Fibroblast of lung (primary cell): Measurements from ENCODE around the gene PON1. TPM values are rescaled to one million over a fixed set of nuclear protein-coding genes. Genes with fewer than 3 reads are reported as not detected.
A peak's percentile ranks its signal among the peaks of the same experiment; 100 is the strongest.

Source experiments
- DNase-seq, 2 donors: peaks; one replicate each; pipeline versions ENCODE4 v3.0.0 to v3.0.0-alpha.2; 2010; ENCODE audit warnings: low read depth in 2 of 2
- H2AFZ ChIP-seq: 2 replicates; pipeline ENCODE4 v1.5.1; 2012; ENCODE audit warnings: low read length, control low read depth, inconsistent platforms
- H3K27ac ChIP-seq: 2 replicates; pipeline ENCODE4 v1.5.1; 2011; ENCODE audit warnings: low read length, control low read depth; ENCODE audit not compliant: insufficient read depth
- H3K27me3 ChIP-seq: 2 replicates; pipeline ENCODE4 v1.5.1; 2011; ENCODE audit warnings: mild to moderate bottlenecking, low read length; ENCODE audit not compliant: control insufficient read depth, insufficient read depth
- H3K36me3 ChIP-seq: 2 replicates; pipeline ENCODE4 v1.5.1; 2011; ENCODE audit warnings: low read length; ENCODE audit not compliant: control insufficient read depth, insufficient read depth
- H3K4me1 ChIP-seq: 2 replicates; pipeline ENCODE4 v1.5.1; 2011; ENCODE audit warnings: low read length; ENCODE audit not compliant: control insufficient read depth, insufficient read depth; ENCODE audit errors: extremely low read depth
- H3K4me2 ChIP-seq: 2 replicates; pipeline ENCODE4 v1.5.1; 2011; ENCODE audit warnings: low read length, control low read depth; ENCODE audit not compliant: insufficient read depth; ENCODE audit errors: extremely low read depth
- H3K4me3 ChIP-seq, 4 experiments: fragments of 200-600 bp in 1 of 4; sonication (generic) in 1 of 4; replicated peaks in 1 of 4; 2 replicates each; pipeline ENCODE4 v1.5.1; 2011 to 2016; ENCODE audit warnings: low read length in 4 of 4, low read depth in 3 of 4, mild to moderate bottlenecking in 3 of 4, control low read depth in 2 of 4, inconsistent platforms in 1 of 4, mixed read lengths in 1 of 4; ENCODE audit not compliant: insufficient read depth in 1 of 4; ENCODE audit errors: control extremely low read depth in 1 of 4
- H3K79me2 ChIP-seq: 2 replicates; pipeline ENCODE4 v1.5.1; 2012; ENCODE audit warnings: mild to moderate bottlenecking, low read length, inconsistent platforms; ENCODE audit not compliant: control insufficient read depth, insufficient read depth
- H3K9ac ChIP-seq: 2 replicates; pipeline ENCODE4 v1.5.1; 2011; ENCODE audit warnings: mild to moderate bottlenecking, low read length, control low read depth; ENCODE audit not compliant: insufficient read depth
- H3K9me3 ChIP-seq: 2 replicates; pipeline ENCODE4 v1.5.1; 2012; ENCODE audit warnings: low read depth, low read length; ENCODE audit not compliant: control insufficient read depth, insufficient read depth
- H4K20me1 ChIP-seq: 2 replicates; pipeline ENCODE4 v1.5.1; 2011; ENCODE audit warnings: low read length; ENCODE audit not compliant: control insufficient read depth, insufficient read depth; ENCODE audit errors: extremely low read depth
- EZH2 ChIP-seq: IDR thresholded peaks from 2 replicates; pipeline ENCODE4 v1.5.1; 2012; ENCODE audit warnings: low read length, control low read depth, mild to moderate bottlenecking; ENCODE audit errors: missing control alignments
- polyA plus RNA-seq, 2 donors: library from polyadenylated mRNA; depleted of rRNA in 1 of 2; stranded (reverse) in 1 of 2; unstranded in 1 of 2; fragments of >200 nt; gene quantifications; 2 replicates each; pipeline ENCODE4 v1.2.1, GENCODE V29; 2011 to 2012; ENCODE audit warnings: missing spikeins in 1 of 2
- total RNA-seq: library from RNA; depleted of rRNA; stranded (reverse); fragments of >200 nt; gene quantifications from 2 replicates; pipeline ENCODE4 v1.2.1, GENCODE V29; 2014
- TF ChIP-seq, protein P1 (sequence below), 2 donors: IDR thresholded peaks in 1 of 2; conservative IDR thresholded peaks in 1 of 2; 1 replicate in 1 of 2; 2 replicates in 1 of 2; pipeline ENCODE4 v1.5.1; 2011 to 2012; ENCODE audit warnings: low read length in 2 of 2, control low read depth in 1 of 2, inconsistent platforms in 1 of 2, low read depth in 1 of 2, mild to moderate bottlenecking in 1 of 2

Gene PON1
- total and polyA plus RNA-seq, 2 donors (not counting 1 experiment from before 2014, with no cell fraction given): not detected

DNA sequence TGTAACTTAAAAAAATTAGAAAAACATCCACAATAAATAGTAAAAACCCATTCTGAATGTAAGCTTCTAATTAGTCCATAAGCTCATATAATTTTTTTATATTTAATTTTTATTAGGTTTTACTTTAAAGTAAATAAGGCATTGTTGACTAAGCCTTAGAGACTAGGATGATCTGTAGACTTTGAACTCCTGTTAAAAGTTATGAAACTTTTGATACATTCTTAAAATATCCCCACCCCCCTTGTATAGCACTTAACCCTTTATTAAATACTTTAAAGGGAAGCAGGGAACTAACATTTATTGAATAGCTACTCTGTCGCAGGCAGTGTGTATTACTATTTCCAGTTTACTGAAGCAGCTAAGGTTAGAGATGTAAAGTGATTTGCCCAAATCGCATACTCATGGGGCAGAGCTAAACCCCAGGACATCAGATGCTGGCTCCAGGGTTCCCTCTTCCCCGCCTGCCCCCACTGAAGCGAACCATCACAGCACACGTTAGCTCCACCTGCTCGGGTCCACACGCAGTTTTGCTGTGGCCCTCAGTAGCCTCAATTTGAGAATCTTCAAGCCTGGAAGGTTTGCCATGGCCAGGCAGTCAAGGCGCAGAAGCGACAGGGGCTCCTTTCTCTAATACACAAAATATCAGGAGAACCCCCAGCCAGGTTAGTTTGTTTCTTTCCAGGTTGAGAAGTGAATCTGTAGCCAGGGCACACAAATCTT, 762 bp downstream of the PON1 start:
- Histone ChIP-seq H2AFZ (no peak overlapping the region), H3K27ac (no peak overlapping the region), H3K36me3 (no peaks in the 10 kb centered on the region), H3K9me3 (no peaks in the 10 kb centered on the region), H4K20me1 (no peaks in the 10 kb centered on the region), H3K9ac (no peak overlapping the region), H3K27me3 (no peaks in the 10 kb centered on the region), H3K79me2 (no peaks in the 10 kb centered on the region), H3K4me3 (no peak overlapping the region), H3K4me2 (no peak overlapping the region), H3K4me1 (no peaks in the 10 kb centered on the region)
- no peak for TF ChIP-seq EZH2
- TF ChIP-seq, protein P1, sequence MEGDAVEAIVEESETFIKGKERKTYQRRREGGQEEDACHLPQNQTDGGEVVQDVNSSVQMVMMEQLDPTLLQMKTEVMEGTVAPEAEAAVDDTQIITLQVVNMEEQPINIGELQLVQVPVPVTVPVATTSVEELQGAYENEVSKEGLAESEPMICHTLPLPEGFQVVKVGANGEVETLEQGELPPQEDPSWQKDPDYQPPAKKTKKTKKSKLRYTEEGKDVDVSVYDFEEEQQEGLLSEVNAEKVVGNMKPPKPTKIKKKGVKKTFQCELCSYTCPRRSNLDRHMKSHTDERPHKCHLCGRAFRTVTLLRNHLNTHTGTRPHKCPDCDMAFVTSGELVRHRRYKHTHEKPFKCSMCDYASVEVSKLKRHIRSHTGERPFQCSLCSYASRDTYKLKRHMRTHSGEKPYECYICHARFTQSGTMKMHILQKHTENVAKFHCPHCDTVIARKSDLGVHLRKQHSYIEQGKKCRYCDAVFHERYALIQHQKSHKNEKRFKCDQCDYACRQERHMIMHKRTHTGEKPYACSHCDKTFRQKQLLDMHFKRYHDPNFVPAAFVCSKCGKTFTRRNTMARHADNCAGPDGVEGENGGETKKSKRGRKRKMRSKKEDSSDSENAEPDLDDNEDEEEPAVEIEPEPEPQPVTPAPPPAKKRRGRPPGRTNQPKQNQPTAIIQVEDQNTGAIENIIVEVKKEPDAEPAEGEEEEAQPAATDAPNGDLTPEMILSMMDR (conservative IDR thresholded peaks at IDR 0.05 in 1 of 2, IDR thresholded peaks at IDR 0.05 in 1 of 2; ENCODE audit: low read depth in 1 of 2, low read length in 2 of 2): no peak
- no peak for DNase-seq

GRCh38 chr7:95322854-95323253, 1.5 kb downstream of the PON1 start:
- H3K9ac ChIP-seq: no peak overlapping the region
- H3K4me3 ChIP-seq: no peak overlapping the region
- no peak for DNase-seq
- no peaks in the 10 kb centered on the region for H3K4me1 ChIP-seq
- H3K36me3 ChIP-seq: no peaks in the 10 kb centered on the region
- H3K27ac ChIP-seq: no peak overlapping the region
- H4K20me1 ChIP-seq: no peaks in the 10 kb centered on the region
- no peaks in the 10 kb centered on the region for H3K9me3 ChIP-seq
- H3K27me3 ChIP-seq: no peaks in the 10 kb centered on the region
- no peaks in the 10 kb centered on the region for H3K79me2 ChIP-seq
- H2AFZ ChIP-seq: no peak overlapping the region
- no peak overlapping the region for H3K4me2 ChIP-seq
- TF ChIP-seq EZH2: no peak
- TF ChIP-seq, protein P1 (conservative IDR thresholded peaks at IDR 0.05 in 1 of 2, IDR thresholded peaks at IDR 0.05 in 1 of 2; ENCODE audit: low read depth in 1 of 2, low read length in 2 of 2): no peak

- Histone ChIP-seq H3K9ac (no peak overlapping the region), H3K4me3 (no peak overlapping the region), H3K4me1 (no peaks in the 10 kb centered on the region), H3K9me3 (no peaks in the 10 kb centered on the region), H4K20me1 (no peaks in the 10 kb centered on the region), H3K4me2 (no peak overlapping the region), H3K27ac (no peak overlapping the region), H3K36me3 (no peaks in the 10 kb centered on the region), H2AFZ (no peak overlapping the region), H3K79me2 (no peaks in the 10 kb centered on the region), H3K27me3 (no peaks in the 10 kb centered on the region)
- peak in 1 of 2 donors; percentile 74 for DNase-seq
- TF ChIP-seq, protein P1 (conservative IDR thresholded peaks at IDR 0.05 in 1 of 2, IDR thresholded peaks at IDR 0.05 in 1 of 2; ENCODE audit: low read depth in 1 of 2, low read length in 2 of 2): no peak
- TF ChIP-seq EZH2: no peak
Observed at GRCh38 chr7:95322396-95322795, 1.9 kb downstream of the PON1 start.
